MM.1S (cell line): ENCODE results near the gene AVPR1A.

Experiments used
- DNase-seq: peaks from one replicate; pipeline ENCODE4 v3.0.0-alpha.2; 2015
- H2AFZ ChIP-seq: fragments of 300-600 bp; sonication (generic); 2 replicates; pipeline ENCODE4 v1.6.0; 2016; ENCODE audit warnings: antibody characterized with exemption, low read length
- H3F3A ChIP-seq: fragments of 300-600 bp; sonication (generic); 2 replicates; pipeline ENCODE4 v1.6.1; 2016; ENCODE audit warnings: mild to moderate bottlenecking, antibody characterized with exemption, low read length, moderate library complexity, mixed read lengths; ENCODE audit not compliant: insufficient read depth
- H3K27ac ChIP-seq: fragments of 300-600 bp; sonication (generic); 2 replicates; pipeline ENCODE4 v1.5.1; 2016; ENCODE audit warnings: mild to moderate bottlenecking, low read length
- H3K27me3 ChIP-seq: fragments of 300-600 bp; sonication (generic); replicated peaks from 2 replicates; pipeline ENCODE4 v1.6.0; 2016; ENCODE audit warnings: low read length; ENCODE audit not compliant: insufficient read depth
- H3K36me3 ChIP-seq: fragments of 300-600 bp; sonication (generic); replicated peaks from 2 replicates; pipeline ENCODE4 v1.6.1; 2016; ENCODE audit warnings: mild to moderate bottlenecking, low read length, mixed read lengths; ENCODE audit not compliant: insufficient read depth
- H3K4me1 ChIP-seq: fragments of 300-600 bp; sonication (generic); 2 replicates; pipeline ENCODE4 v1.6.1; 2016; ENCODE audit warnings: low read length, mixed read lengths
- H3K4me2 ChIP-seq: fragments of 300-600 bp; sonication (generic); 2 replicates; pipeline ENCODE4 v1.6.0; 2016; ENCODE audit warnings: low read depth, low read length
- H3K4me3 ChIP-seq: fragments of 300-600 bp; sonication (generic); 2 replicates; pipeline ENCODE4 v1.5.1; 2016; ENCODE audit warnings: low read length, mixed read lengths
- H3K79me2 ChIP-seq: fragments of 300-600 bp; sonication (generic); 2 replicates; pipeline ENCODE4 v1.6.1; 2016; ENCODE audit warnings: mixed run types, low read length, mixed read lengths
- H3K9ac ChIP-seq: fragments of 300-600 bp; sonication (generic); 2 replicates; pipeline ENCODE4 v1.6.1; 2016; ENCODE audit warnings: low read length, mixed read lengths
- H3K9me2 ChIP-seq: fragments of 300-600 bp; sonication (generic); replicated peaks from 2 replicates; pipeline ENCODE4 v1.6.1; 2016; ENCODE audit warnings: mild to moderate bottlenecking, low read length, mixed read lengths; ENCODE audit not compliant: insufficient read depth
- H3K9me3 ChIP-seq: fragments of 300-600 bp; sonication (generic); replicated peaks from 2 replicates; pipeline ENCODE4 v1.6.1; 2016; ENCODE audit warnings: mild to moderate bottlenecking, low read length, mixed read lengths; ENCODE audit not compliant: insufficient read depth
- H4K20me1 ChIP-seq: fragments of 300-600 bp; sonication (generic); 2 replicates; pipeline ENCODE4 v1.6.1; 2016; ENCODE audit warnings: mild to moderate bottlenecking, low read length, moderate library complexity, mixed read lengths; ENCODE audit not compliant: insufficient read depth
- CTCF ChIP-seq: fragments of 300-600 bp; sonication (generic); IDR thresholded peaks from 2 replicates; pipeline ENCODE4 v1.5.1; 2016; ENCODE audit warnings: antibody characterized with exemption, low read length, mixed read lengths
- EZH2 ChIP-seq: fragments of 300-600 bp; sonication (generic); optimal IDR thresholded peaks from 2 replicates; pipeline ENCODE3; 2017; ENCODE audit warnings: low read depth, mild to moderate bottlenecking, antibody characterized with exemption, low read length, mixed read lengths
- EZH2phosphoT487 ChIP-seq: fragments of 300-600 bp; sonication (generic); IDR thresholded peaks from 2 replicates; pipeline ENCODE4 v1.6.1; 2018; ENCODE audit warnings: antibody characterized with exemption, low read length

Gene AVPR1A

GRCh38 chr12:63155375-63155774 is 4.4 kb upstream of the AVPR1A start:
- no peaks in the 10 kb centered on the region for H3K4me1 ChIP-seq
- H3K9me3 ChIP-seq, result no peaks in the 10 kb centered on the region
- TF ChIP-seq EZH2phosphoT487, result no peak
- TF ChIP-seq EZH2, result no peak
- no peak for TF ChIP-seq CTCF
- H3K9ac ChIP-seq, result no peak overlapping the region
- H2AFZ ChIP-seq, result no peak overlapping the region
- no peak for DNase-seq
- no peak overlapping the region for H3K4me3 ChIP-seq
- no peak overlapping the region for H3K4me2 ChIP-seq
- H3K36me3 ChIP-seq, result no peaks in the 10 kb centered on the region
- H4K20me1 ChIP-seq, result no peaks in the 10 kb centered on the region
- no peaks in the 10 kb centered on the region for H3K79me2 ChIP-seq
- no peaks in the 10 kb centered on the region for H3K27me3 ChIP-seq
- no peaks in the 10 kb centered on the region for H3K9me2 ChIP-seq
- H3K27ac ChIP-seq, result no peak overlapping the region
- H3F3A ChIP-seq, result no peaks in the 10 kb centered on the region

GRCh38 chr12:63154560-63154959 is 3.6 kb upstream of the AVPR1A start:
- Histone ChIP-seq H3K36me3 (no peaks in the 10 kb centered on the region), H3K9me3 (no peaks in the 10 kb centered on the region), H3K9me2 (no peaks in the 10 kb centered on the region)

GRCh38 chr12:63152321-63152700 is 1.3 kb upstream of the AVPR1A start:
- H3K27me3 ChIP-seq, result no peaks in the 10 kb centered on the region
- H3K27ac ChIP-seq, result no peak overlapping the region
- no peaks in the 10 kb centered on the region for H3K4me1 ChIP-seq
- H3K36me3 ChIP-seq, result no peaks in the 10 kb centered on the region
- DNase-seq, result no peak
- H3K4me2 ChIP-seq, result no peak overlapping the region
- H3K9me2 ChIP-seq, result no peaks in the 10 kb centered on the region
- no peak overlapping the region for H2AFZ ChIP-seq
- H3K9me3 ChIP-seq, result no peaks in the 10 kb centered on the region
- no peaks in the 10 kb centered on the region for H3K79me2 ChIP-seq
- H3K4me3 ChIP-seq, result no peak overlapping the region
- no peak overlapping the region for H3K9ac ChIP-seq
- H4K20me1 ChIP-seq, result no peaks in the 10 kb centered on the region
- TF ChIP-seq EZH2phosphoT487 (no peak), CTCF (no peak), EZH2 (no peak)
- H3F3A ChIP-seq, result no peaks in the 10 kb centered on the region

More at GRCh38 chr12:63154560-63154959, 3.6 kb upstream of the AVPR1A start:
- DNase-seq, result no peak
- H3K4me3 ChIP-seq, result no peak overlapping the region
- no peaks in the 10 kb centered on the region for H3K4me1 ChIP-seq
- H3K27ac ChIP-seq, result no peak overlapping the region
- no peak overlapping the region for H2AFZ ChIP-seq
- TF ChIP-seq EZH2 (no peak), CTCF (no peak), EZH2phosphoT487 (no peak)
- H3K79me2 ChIP-seq, result no peaks in the 10 kb centered on the region
- H4K20me1 ChIP-seq, result no peaks in the 10 kb centered on the region
- no peak overlapping the region for H3K9ac ChIP-seq
- H3K27me3 ChIP-seq, result no peaks in the 10 kb centered on the region
- H3F3A ChIP-seq, result no peaks in the 10 kb centered on the region
- no peak overlapping the region for H3K4me2 ChIP-seq
